Nucleus accumbens (tissue), 56 donors: Measurements from ENCODE around the gene MARVELD1.
A peak's percentile ranks its signal among the peaks of the same experiment; 100 is the strongest.

ENCODE experiments used
- DNase-seq, 56 donors: peaks; one replicate each; lab custom pipeline; 2025; lab: John Stamatoyannopoulos, UW

The MARVELD1 gene

GRCh38 chr10:97747573-97747972 lies 34.0 kb downstream of the MARVELD1 start:
- no peak for DNase-seq

- no peak for DNase-seq
Measured at GRCh38 chr10:97748116-97748515, 34.6 kb downstream of the MARVELD1 start.

DNA sequence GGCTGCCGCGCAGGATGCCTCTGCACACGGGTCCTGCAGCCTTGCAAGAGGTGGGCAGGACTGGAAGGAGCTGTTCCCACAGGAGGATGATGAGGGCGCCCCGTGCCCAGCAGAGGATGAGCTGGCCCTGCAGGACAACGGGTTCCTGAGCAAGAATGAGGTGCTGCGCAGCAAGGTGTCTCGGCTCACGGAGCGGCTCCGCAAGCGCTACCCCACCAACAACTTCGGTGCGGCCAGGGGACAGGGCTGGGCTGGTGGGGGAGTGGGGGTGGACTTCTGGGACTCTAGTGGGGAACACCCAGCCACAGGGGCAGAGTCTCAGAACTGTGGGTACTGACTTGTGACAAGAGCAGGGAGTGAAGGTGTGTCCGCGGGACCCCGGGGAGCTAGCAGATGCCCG lies 39.4 kb downstream of the MARVELD1 start:
- DNase-seq, result no peak

DNA sequence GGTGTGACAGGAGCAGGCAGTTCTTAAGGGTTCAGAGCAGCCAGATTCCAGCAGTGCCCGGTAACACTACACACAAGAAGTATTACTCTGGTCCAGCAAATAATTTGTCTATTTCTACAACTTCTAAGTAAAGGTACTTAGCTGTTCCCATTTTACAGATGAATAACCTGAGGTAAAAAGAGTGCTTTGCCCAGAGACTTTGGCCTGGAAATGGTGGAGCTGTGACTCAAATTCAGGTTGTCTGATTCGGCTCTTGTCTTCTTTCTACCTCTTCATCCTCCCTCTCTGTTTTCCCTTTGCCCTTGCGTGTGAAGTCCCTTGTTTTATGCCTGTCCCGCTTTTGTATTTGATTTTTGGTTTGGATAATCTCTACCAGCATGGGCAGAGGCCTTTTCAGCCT lies 41.2 kb downstream of the MARVELD1 start:
- no peak for DNase-seq

DNA sequence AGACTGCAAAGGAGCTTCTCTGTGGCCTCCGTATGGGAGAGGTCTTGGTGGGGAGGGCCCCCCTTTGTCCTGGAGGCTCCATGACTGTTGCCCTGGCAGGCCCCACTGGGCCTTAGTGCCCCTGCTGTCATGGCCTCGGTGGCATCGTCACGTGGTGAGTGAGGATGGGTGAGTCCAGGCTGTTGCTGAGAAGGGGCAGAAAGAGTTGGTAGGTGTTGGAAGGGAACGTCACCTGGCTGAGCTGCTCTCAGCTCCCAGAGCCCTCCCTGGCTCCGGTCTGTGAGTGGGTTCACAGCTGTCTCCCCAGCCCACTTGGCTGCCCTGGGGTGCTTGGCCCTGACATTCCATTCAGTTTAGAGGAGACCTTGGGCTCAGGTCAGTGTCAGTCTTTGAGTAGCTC lies 42.2 kb downstream of the MARVELD1 start:
- DNase-seq, result no peak

DNA sequence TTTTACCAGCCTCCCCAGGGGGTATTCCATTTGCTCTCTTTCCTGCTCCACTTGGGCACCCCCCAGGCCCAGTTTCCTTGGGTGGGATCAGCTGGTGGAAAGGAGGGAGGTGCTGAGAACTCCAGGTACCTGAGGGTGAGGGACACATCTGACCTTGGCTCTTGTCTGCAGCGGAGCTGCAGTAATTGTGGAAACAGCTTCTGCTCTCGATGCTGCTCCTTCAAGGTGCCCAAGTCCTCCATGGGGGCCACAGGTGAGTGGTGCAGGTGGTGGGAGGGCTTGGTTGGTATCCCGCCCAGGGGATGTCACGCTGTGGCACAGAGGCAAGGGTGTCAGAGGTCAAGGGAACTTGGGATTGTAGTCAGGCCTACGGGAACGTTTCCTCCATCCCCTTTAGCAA lies 43.9 kb downstream of the MARVELD1 start:
- no peak for DNase-seq

GRCh38 chr10:97759158-97759887 lies 45.8 kb downstream of the MARVELD1 start:
- peak in 43 of 56 donors; percentile 10 to 76 (median 33) for DNase-seq

DNA sequence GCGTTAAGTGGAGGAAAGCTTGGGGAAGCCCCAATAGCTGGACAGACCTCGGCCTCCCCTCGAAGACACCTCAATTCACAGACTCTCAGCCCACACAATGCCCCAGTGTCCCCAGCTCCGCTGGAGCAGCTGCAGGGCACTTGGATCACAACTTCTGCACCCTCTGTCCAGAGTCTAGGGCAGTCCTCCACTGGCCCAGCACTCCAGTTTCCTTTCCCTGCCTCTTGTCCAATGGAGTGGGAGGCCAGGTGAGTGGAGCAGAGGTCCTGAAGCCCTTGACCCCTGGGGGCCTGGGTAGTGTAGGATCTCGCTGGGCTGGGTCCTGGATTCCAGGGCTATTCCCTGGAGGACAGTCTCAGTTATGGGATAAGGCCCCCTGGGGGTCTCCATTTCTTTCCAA lies 46.4 kb downstream of the MARVELD1 start:
- no peak for DNase-seq

GRCh38 chr10:97760461-97761257 lies 47.1 kb downstream of the MARVELD1 start:
- no peak for DNase-seq

- no peak for DNase-seq
Measured at GRCh38 chr10:97761331-97761865, 47.9 kb downstream of the MARVELD1 start.

DNA sequence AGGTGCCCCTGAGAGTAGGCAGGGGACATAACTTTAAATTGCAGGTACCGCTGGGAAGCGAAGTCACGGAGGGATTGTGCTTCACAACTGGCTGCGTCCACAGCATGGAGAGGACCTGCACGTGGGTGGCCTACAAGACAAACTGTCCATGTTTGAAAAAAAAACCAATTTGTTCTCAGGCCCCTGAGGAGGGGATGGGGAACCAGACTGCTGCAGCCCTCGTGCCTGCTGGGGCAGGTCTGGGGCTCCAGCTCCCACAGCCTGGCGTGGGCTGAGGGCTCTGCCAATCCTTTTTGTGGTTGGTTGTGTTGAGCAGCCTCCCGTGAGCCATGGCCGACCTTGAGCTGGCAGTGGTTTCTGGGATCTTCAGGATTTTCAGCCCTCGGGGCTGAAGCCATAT lies 48.5 kb downstream of the MARVELD1 start:
- DNase-seq, result no peak

- peak in 8 of 56 donors; percentile 9 to 34 (median 16) for DNase-seq
Measured at GRCh38 chr10:97762816-97763215, 49.3 kb downstream of the MARVELD1 start.

GRCh38 chr10:97763411-97763810 lies 49.9 kb downstream of the MARVELD1 start:
- DNase-seq, result no peak

- DNase-seq, result no peak
Measured at GRCh38 chr10:97763947-97764346, 50.4 kb downstream of the MARVELD1 start.

DNA sequence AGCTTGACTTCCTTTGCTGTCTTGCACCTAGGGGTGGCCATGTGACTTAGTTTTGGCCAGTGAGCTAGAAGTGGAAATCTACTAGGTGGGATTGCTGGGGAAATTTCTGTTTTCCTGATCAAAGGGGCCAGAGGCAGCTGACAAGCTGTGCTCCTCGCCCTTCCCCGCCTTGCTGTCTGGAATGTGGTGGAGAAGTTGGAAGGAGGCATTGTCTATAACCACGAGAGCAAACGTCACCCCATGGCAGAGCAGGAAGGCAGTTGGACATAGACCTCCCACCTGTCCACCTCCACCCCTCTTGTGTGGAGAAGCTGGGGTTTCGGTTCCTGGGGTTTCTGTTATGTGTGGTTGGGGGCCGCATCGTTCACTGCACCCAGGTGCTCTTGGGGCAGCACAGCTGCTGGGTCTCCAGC lies 51.0 kb downstream of the MARVELD1 start:
- no peak for DNase-seq

GRCh38 chr10:97765201-97765600 lies 51.7 kb downstream of the MARVELD1 start:
- DNase-seq, result no peak

- no peak for DNase-seq
Measured at GRCh38 chr10:97766106-97766810, 52.7 kb downstream of the MARVELD1 start.

DNA sequence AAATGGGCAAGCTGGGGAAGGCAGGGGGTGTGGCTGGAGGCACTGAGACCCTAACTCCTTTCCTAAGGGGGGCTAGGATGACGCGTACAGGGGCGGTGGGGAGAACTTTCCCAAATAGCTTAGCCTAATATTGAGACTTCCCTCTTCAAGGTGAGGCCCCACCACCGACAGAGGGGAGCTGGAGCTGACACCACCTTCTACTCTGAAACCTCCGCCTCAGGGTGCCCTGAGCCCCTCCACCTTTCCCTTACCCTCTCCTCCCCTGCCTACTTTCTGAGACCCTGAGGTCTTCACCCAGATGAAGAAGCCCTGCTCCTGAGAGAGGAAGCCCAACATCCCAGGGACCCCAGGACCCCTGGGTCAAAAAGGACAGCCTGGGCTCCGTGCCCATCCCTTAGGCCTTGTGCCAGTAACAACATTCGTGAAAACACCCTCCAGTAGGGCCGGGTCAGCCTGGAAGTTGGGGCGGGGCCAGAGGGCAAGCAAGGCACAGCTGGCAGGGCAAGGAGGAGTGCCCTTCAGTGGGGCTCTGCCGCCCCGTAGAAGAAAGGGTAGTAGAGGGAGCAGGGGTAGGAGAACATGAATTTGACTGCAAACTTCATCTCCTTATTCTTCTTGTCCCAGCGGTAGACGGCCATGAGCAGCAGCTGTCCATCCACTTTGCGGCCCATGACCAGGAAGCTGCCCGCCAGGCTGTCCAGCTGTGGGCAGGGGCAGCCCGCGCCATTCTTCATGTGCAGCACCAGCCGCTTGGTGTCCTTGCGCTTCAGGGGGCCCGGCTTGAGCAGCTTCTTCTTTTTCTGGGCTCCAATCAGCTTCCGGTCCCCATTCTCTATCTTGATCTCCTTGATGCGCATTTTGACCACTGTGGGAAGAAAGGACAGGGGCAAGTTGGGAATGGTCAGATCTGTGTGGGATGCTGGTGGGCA lies 53.7 kb downstream of the MARVELD1 start:
- no peak for DNase-seq
